ENCODE results near the gene TMEM14A.
"Not testable (repeated sequence)": the region's sequence is repeated elsewhere in the genome, so short reads cannot be mapped to it uniquely, and the experiment has no call there.

The TMEM14A gene

GRCh38 chr6:52704060-52704459 is 33.1 kb downstream of the TMEM14A start:
- peak; percentile 54 for DNase-seq

GRCh38 chr6:52704781-52705502 is 34.0 kb downstream of the TMEM14A start:
- not testable (repeated sequence) for DNase-seq

GRCh38 chr6:52706001-52706400 is 35.1 kb downstream of the TMEM14A start:
- DNase-seq = no peak

GRCh38 chr6:52707963-52708680 is 37.2 kb downstream of the TMEM14A start:
- no peak for DNase-seq

GRCh38 chr6:52712136-52712535 is 41.2 kb downstream of the TMEM14A start:
- DNase-seq = no peak

- DNase-seq = not testable (repeated sequence)
Observed at GRCh38 chr6:52714761-52715160, 43.8 kb downstream of the TMEM14A start.

GRCh38 chr6:52718550-52718949 is 47.6 kb downstream of the TMEM14A start:
- DNase-seq = no peak

GRCh38 chr6:52720321-52720720 is 49.4 kb downstream of the TMEM14A start:
- no peak for DNase-seq

- DNase-seq = no peak
Observed at GRCh38 chr6:52724042-52724405, 53.1 kb downstream of the TMEM14A start.

GRCh38 chr6:52724406-52725121 is 53.7 kb downstream of the TMEM14A start:
- DNase-seq = peak; percentile 82

- peak; percentile 40 for DNase-seq
Observed at GRCh38 chr6:52725143-52725534, 54.2 kb downstream of the TMEM14A start.

GRCh38 chr6:52725535-52726192 is 54.8 kb downstream of the TMEM14A start:
- DNase-seq = no peak

GRCh38 chr6:52726193-52726542 is 55.3 kb downstream of the TMEM14A start:
- DNase-seq = no peak

GRCh38 chr6:52726741-52727535 is 56.0 kb downstream of the TMEM14A start:
- DNase-seq = no peak

- no peak for DNase-seq
Observed at GRCh38 chr6:52727908-52728307, 57.0 kb downstream of the TMEM14A start.

GRCh38 chr6:52728394-52728793 is 57.5 kb downstream of the TMEM14A start:
- DNase-seq = no peak

GRCh38 chr6:52729576-52729975 is 58.7 kb downstream of the TMEM14A start:
- no peak for DNase-seq

GRCh38 chr6:52731719-52732118 is 60.8 kb downstream of the TMEM14A start:
- DNase-seq = no peak

GRCh38 chr6:52733172-52733571 is 62.3 kb downstream of the TMEM14A start:
- no peak for DNase-seq

GRCh38 chr6:52734072-52734471 is 63.2 kb downstream of the TMEM14A start:
- DNase-seq = no peak

GRCh38 chr6:52735071-52735470 is 64.2 kb downstream of the TMEM14A start:
- DNase-seq = no peak

- DNase-seq = no peak
Observed at GRCh38 chr6:52736145-52736544, 65.2 kb downstream of the TMEM14A start.
